ENCODE results near the gene ETS1.

The ETS1 gene

GRCh38 chr11:128625746-128626145, 38.4 kb upstream of the ETS1 start:
- DNase-seq: no peak
- no peak for TF ChIP-seq CTCF (IDR thresholded peaks at IDR 0.05; ENCODE audit: low read depth, low read length)
- H3K36me3 ChIP-seq: no peaks in the 10 kb centered on the region

DNA sequence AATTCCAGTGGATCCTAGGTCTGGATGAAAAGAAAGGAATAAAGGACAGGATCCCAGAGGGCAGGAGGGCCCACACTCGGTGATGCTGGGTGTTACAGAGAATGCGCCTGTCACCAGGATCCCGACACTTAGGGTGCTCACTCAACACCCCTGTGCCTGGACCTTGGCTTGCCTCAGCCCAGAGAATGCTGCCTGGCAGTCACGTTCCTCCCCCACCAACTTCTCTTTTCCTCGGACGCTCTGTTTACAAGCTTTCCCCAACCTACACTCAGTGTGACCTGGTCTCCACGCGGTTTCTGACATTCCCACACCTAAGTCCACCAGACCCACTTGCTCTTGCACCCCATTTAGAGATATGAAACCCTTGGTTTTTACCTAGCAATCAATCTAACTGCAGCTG, 38.0 kb upstream of the ETS1 start:
- Histone ChIP-seq H3K9me3 (ENCODE audit: severe bottlenecking) (no peaks in the 10 kb centered on the region), H3K4me3 (ENCODE audit: low read depth, low read length) (no peak overlapping the region), H3K27ac (no peak overlapping the region), H3K36me3 (no peaks in the 10 kb centered on the region), H3K27me3 (ENCODE audit: insufficient read depth, low read depth, severe bottlenecking) (no peaks in the 10 kb centered on the region)
- TF ChIP-seq CTCF (IDR thresholded peaks at IDR 0.05; ENCODE audit: low read depth, low read length): no peak
- no peak for DNase-seq

More at GRCh38 chr11:128625746-128626145, 38.4 kb upstream of the ETS1 start:
- Histone ChIP-seq H3K27ac (no peak overlapping the region), H3K4me3 (ENCODE audit: low read depth, low read length) (no peak overlapping the region), H3K9me3 (ENCODE audit: severe bottlenecking) (no peaks in the 10 kb centered on the region), H3K27me3 (ENCODE audit: insufficient read depth, low read depth, severe bottlenecking) (no peaks in the 10 kb centered on the region)

- no peak for TF ChIP-seq CTCF (IDR thresholded peaks at IDR 0.05; ENCODE audit: low read depth, low read length)
- no peak overlapping the region for H3K27ac ChIP-seq
These were observed 37.2 kb upstream of the ETS1 start for GRCh38 chr11:128624269-128625175.

GRCh38 chr11:128623091-128623490, 35.7 kb upstream of the ETS1 start:
- no peak for TF ChIP-seq CTCF (IDR thresholded peaks at IDR 0.05; ENCODE audit: low read depth, low read length)
- no peaks in the 10 kb centered on the region for H3K9me3 ChIP-seq (ENCODE audit: severe bottlenecking)
- H3K27me3 ChIP-seq (ENCODE audit: insufficient read depth, low read depth, severe bottlenecking): no peaks in the 10 kb centered on the region

More at GRCh38 chr11:128624269-128625175, 37.2 kb upstream of the ETS1 start:
- H3K4me3 ChIP-seq (ENCODE audit: low read depth, low read length): no peak overlapping the region
- H3K27me3 ChIP-seq (ENCODE audit: insufficient read depth, low read depth, severe bottlenecking): no peaks in the 10 kb centered on the region
- DNase-seq: no peak
- no peaks in the 10 kb centered on the region for H3K36me3 ChIP-seq
- H3K9me3 ChIP-seq (ENCODE audit: severe bottlenecking): no peaks in the 10 kb centered on the region

DNA sequence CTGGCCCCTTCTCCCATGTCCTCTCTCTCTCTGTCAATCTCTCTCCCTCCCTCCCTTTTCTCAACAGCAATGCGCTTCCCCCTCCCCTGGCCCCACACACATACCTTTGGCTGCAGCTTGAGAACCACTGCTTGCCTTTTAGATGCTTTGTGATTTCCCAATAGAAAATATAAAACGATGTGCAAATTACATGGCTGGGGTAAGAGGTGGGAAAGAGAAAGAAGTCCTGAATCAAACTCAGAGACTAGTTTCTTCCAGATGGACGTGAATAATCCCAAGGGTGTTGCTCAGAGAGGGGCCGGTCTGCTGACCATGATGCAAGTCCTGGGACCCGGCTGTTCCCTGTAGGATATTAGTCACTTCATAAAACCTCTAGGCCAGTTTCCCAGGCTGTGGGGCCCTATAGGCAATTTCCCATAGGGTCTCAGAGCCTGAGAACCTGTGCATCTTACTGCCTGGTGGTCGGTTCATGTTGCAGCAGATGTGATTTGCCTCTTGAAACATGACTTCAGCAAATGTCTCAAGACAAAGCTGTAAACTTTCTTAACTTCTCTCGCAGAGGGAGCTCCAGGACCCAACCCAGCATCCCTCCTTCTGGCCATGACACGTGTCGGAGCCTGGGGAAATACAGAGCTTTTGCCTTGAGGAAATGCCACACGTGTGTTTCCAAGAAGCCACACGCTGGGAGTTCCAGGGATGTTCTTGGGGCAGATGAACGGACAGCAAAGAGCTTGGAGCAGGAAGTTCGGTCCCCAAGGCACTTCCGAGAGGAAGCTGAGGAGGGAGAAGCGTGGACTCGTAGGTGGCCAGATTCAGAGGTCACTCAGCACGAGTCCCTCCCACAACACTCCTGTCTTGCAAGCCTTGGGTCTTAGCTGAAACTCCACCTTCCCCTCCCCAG, 34.5 kb upstream of the ETS1 start:
- Histone ChIP-seq H3K4me3 (ENCODE audit: low read depth, low read length) (no peak overlapping the region), H3K36me3 (no peaks in the 10 kb centered on the region), H3K9me3 (ENCODE audit: severe bottlenecking) (no peaks in the 10 kb centered on the region), H3K27ac (no peak overlapping the region), H3K27me3 (ENCODE audit: insufficient read depth, low read depth, severe bottlenecking) (no peaks in the 10 kb centered on the region)
- no peak for TF ChIP-seq CTCF (IDR thresholded peaks at IDR 0.05; ENCODE audit: low read depth, low read length)
- DNase-seq: no peak

More at GRCh38 chr11:128623091-128623490, 35.7 kb upstream of the ETS1 start:
- no peak overlapping the region for H3K27ac ChIP-seq
- DNase-seq: no peak
- H3K4me3 ChIP-seq (ENCODE audit: low read depth, low read length): no peak overlapping the region
- H3K36me3 ChIP-seq: no peaks in the 10 kb centered on the region

Measured in WERI-Rb-1 (cell line).